Central memory CD8-positive, alpha-beta T cell (primary cell): ENCODE measurements around the gene NAPEPLD.
A peak's percentile ranks its signal among the peaks of the same experiment; 100 is the strongest.

Source experiments
- ATAC-seq: fragments of 150-1000 bp; cut with Tn5 transposase; replicated peaks from 2 replicates; pipeline ENCODE4 v1.10.0; 2022; ENCODE audit warnings: mild to moderate bottlenecking, moderate FRiP score, moderate number of reproducible peaks; ENCODE audit not compliant: poor library complexity, severe bottlenecking; ENCODE audit errors: extremely low read depth
- DNase-seq, 2 donors: peaks; one replicate each; pipeline ENCODE4 v3.0.0; 2021; ENCODE audit warnings: low spot score in 2 of 2
- H3K27ac Mint-ChIP-seq: one replicate; pipeline ENCODE4 v1.8.0; 2022; ENCODE audit warnings: low read depth, mild to moderate bottlenecking, moderate library complexity, mixed read lengths
- H3K27me3 Mint-ChIP-seq: one replicate; pipeline ENCODE4 v1.8.0; 2022; ENCODE audit warnings: mixed read lengths
- H3K36me3 Mint-ChIP-seq: one replicate; pipeline ENCODE4 v1.8.0; 2022; ENCODE audit warnings: mild to moderate bottlenecking, moderate library complexity, mixed read lengths; ENCODE audit not compliant: insufficient read depth
- H3K4me1 Mint-ChIP-seq: one replicate; pipeline ENCODE4 v1.8.0; 2022; ENCODE audit warnings: mixed read lengths
- H3K4me3 Mint-ChIP-seq: one replicate; pipeline ENCODE4 v1.8.0; 2022; ENCODE audit warnings: mild to moderate bottlenecking, moderate library complexity, mixed read lengths
- H3K9me3 Mint-ChIP-seq: one replicate; pipeline ENCODE4 v1.8.0; 2022; ENCODE audit warnings: mixed read lengths

The NAPEPLD gene

GRCh38 chr7:103134836-103135554, 13.9 kb downstream of the NAPEPLD start:
- Mint-ChIP-seq H3K27ac (no peak overlapping the region), H3K4me3 (no peak overlapping the region), H3K9me3 (no peaks in the 10 kb centered on the region), H3K27me3 (no peaks in the 10 kb centered on the region), H3K4me1 (peaks cover 6% of the 10 kb centered on the region), H3K36me3 (no peaks in the 10 kb centered on the region)
- ATAC-seq: no peak
- DNase-seq: no peak

- no peaks in the 10 kb centered on the region for H3K36me3 Mint-ChIP-seq
- H3K27me3 Mint-ChIP-seq: no peaks in the 10 kb centered on the region
- no peak overlapping the region for H3K27ac Mint-ChIP-seq
- no peak for ATAC-seq
- H3K4me1 Mint-ChIP-seq: peaks cover 6% of the 10 kb centered on the region
- no peak overlapping the region for H3K4me3 Mint-ChIP-seq
- DNase-seq: no peak
- no peaks in the 10 kb centered on the region for H3K9me3 Mint-ChIP-seq
These were observed 15.8 kb downstream of the NAPEPLD start for GRCh38 chr7:103132995-103133688.

GRCh38 chr7:103130901-103131624, 17.8 kb downstream of the NAPEPLD start:
- no peak for DNase-seq
- Mint-ChIP-seq H3K36me3 (peaks cover 4% of the 10 kb centered on the region), H3K27ac (peak overlapping the region; percentile 37)

GRCh38 chr7:103129702-103130549, 19.0 kb downstream of the NAPEPLD start:
- H3K4me3 Mint-ChIP-seq: no peak overlapping the region
- H3K9me3 Mint-ChIP-seq: no peaks in the 10 kb centered on the region
- peaks cover 6% of the 10 kb centered on the region for H3K4me1 Mint-ChIP-seq
- peak overlapping the region; percentile 37 for H3K27ac Mint-ChIP-seq
- no peak for ATAC-seq
- H3K27me3 Mint-ChIP-seq: no peaks in the 10 kb centered on the region
- H3K36me3 Mint-ChIP-seq: peaks cover 4% of the 10 kb centered on the region
- no peak for DNase-seq

More at GRCh38 chr7:103130901-103131624, 17.8 kb downstream of the NAPEPLD start:
- H3K4me1 Mint-ChIP-seq: peaks cover 6% of the 10 kb centered on the region
- ATAC-seq: no peak
- no peaks in the 10 kb centered on the region for H3K9me3 Mint-ChIP-seq
- H3K4me3 Mint-ChIP-seq: no peak overlapping the region
- H3K27me3 Mint-ChIP-seq: no peaks in the 10 kb centered on the region

- ATAC-seq: no peak
- H3K27ac Mint-ChIP-seq: no peak overlapping the region
These were observed 21.9 kb downstream of the NAPEPLD start for GRCh38 chr7:103127006-103127405.

GRCh38 chr7:103124429-103124979, 24.4 kb downstream of the NAPEPLD start:
- peaks cover 21% of the 10 kb centered on the region for H3K36me3 Mint-ChIP-seq
- H3K4me3 Mint-ChIP-seq: no peak overlapping the region
- peaks cover 6% of the 10 kb centered on the region for H3K4me1 Mint-ChIP-seq
- no peaks in the 10 kb centered on the region for H3K9me3 Mint-ChIP-seq
- no peak overlapping the region for H3K27ac Mint-ChIP-seq
- H3K27me3 Mint-ChIP-seq: no peaks in the 10 kb centered on the region
- no peak for DNase-seq
- no peak for ATAC-seq

More at GRCh38 chr7:103127006-103127405, 21.9 kb downstream of the NAPEPLD start:
- no peaks in the 10 kb centered on the region for H3K27me3 Mint-ChIP-seq
- H3K9me3 Mint-ChIP-seq: no peaks in the 10 kb centered on the region
- H3K4me3 Mint-ChIP-seq: no peak overlapping the region
- H3K4me1 Mint-ChIP-seq: peaks cover 11% of the 10 kb centered on the region
- no peak for DNase-seq
- peaks cover 7% of the 10 kb centered on the region for H3K36me3 Mint-ChIP-seq

- no peak for DNase-seq
- H3K4me3 Mint-ChIP-seq: no peak overlapping the region
- H3K4me1 Mint-ChIP-seq: peaks cover 6% of the 10 kb centered on the region
- no peak overlapping the region for H3K27ac Mint-ChIP-seq
- peaks cover 23% of the 10 kb centered on the region for H3K36me3 Mint-ChIP-seq
- H3K27me3 Mint-ChIP-seq: no peaks in the 10 kb centered on the region
- H3K9me3 Mint-ChIP-seq: no peaks in the 10 kb centered on the region
- no peak for ATAC-seq
These were observed 25.4 kb downstream of the NAPEPLD start for GRCh38 chr7:103123529-103123928.

GRCh38 chr7:103121641-103122040, 27.3 kb downstream of the NAPEPLD start:
- Mint-ChIP-seq H3K4me3 (no peak overlapping the region), H3K36me3 (peaks cover 20% of the 10 kb centered on the region), H3K4me1 (peaks cover 6% of the 10 kb centered on the region), H3K27ac (no peak overlapping the region), H3K27me3 (no peaks in the 10 kb centered on the region), H3K9me3 (no peaks in the 10 kb centered on the region)
- ATAC-seq: no peak
- no peak for DNase-seq

GRCh38 chr7:103120362-103120761, 28.5 kb downstream of the NAPEPLD start:
- Mint-ChIP-seq H3K27ac (no peak overlapping the region), H3K9me3 (no peaks in the 10 kb centered on the region), H3K27me3 (no peaks in the 10 kb centered on the region), H3K36me3 (peaks cover 20% of the 10 kb centered on the region), H3K4me1 (peaks cover 6% of the 10 kb centered on the region), H3K4me3 (no peak overlapping the region)
- DNase-seq: no peak
- ATAC-seq: no peak

GRCh38 chr7:103119791-103120291, 29.1 kb downstream of the NAPEPLD start:
- Mint-ChIP-seq H3K4me1 (peaks cover 6% of the 10 kb centered on the region), H3K36me3 (peaks cover 20% of the 10 kb centered on the region), H3K27ac (no peak overlapping the region)

GRCh38 chr7:103117465-103117864, 31.4 kb downstream of the NAPEPLD start:
- Mint-ChIP-seq H3K4me3 (no peak overlapping the region), H3K4me1 (peaks cover 6% of the 10 kb centered on the region), H3K27me3 (no peaks in the 10 kb centered on the region), H3K9me3 (no peaks in the 10 kb centered on the region), H3K36me3 (peaks cover 29% of the 10 kb centered on the region), H3K27ac (no peak overlapping the region)
- ATAC-seq (no peak), DNase-seq (no peak)

More at GRCh38 chr7:103119791-103120291, 29.1 kb downstream of the NAPEPLD start:
- ATAC-seq (no peak), DNase-seq (no peak)
- H3K9me3 Mint-ChIP-seq: no peaks in the 10 kb centered on the region
- no peaks in the 10 kb centered on the region for H3K27me3 Mint-ChIP-seq
- no peak overlapping the region for H3K4me3 Mint-ChIP-seq

GRCh38 chr7:103116991-103117390, 31.9 kb downstream of the NAPEPLD start:
- Mint-ChIP-seq H3K9me3 (no peaks in the 10 kb centered on the region), H3K4me1 (peaks cover under 1% of the 10 kb centered on the region), H3K27me3 (no peaks in the 10 kb centered on the region), H3K27ac (no peak overlapping the region), H3K36me3 (peaks cover 25% of the 10 kb centered on the region), H3K4me3 (no peak overlapping the region)
- no peak for ATAC-seq
- no peak for DNase-seq
